Measurements from ENCODE around the gene FBXL16. TPM values are rescaled to one million over a fixed set of nuclear protein-coding genes. Genes with fewer than 3 reads are reported as not detected.
A peak's percentile ranks its signal among the peaks of the same experiment; 100 is the strongest.

The FBXL16 gene
- total RNA-seq, 1 donor from 2014 or later, result 3.0 TPM

- H3K9me3 Mint-ChIP-seq, result no peaks in the 10 kb centered on the region
- peaks cover 9% of the 10 kb centered on the region for H3K27me3 Mint-ChIP-seq (ENCODE audit: low read depth)
- no peak overlapping the region for H3K4me3 Mint-ChIP-seq
- no peak for TF ChIP-seq CTCF (conservative IDR thresholded peaks at IDR 0.05)
- H3K4me1 Mint-ChIP-seq, result peaks cover 8% of the 10 kb centered on the region
- DNase-seq (ENCODE audit: low read depth, low spot score), result no peak
- no peaks in the 10 kb centered on the region for H3K36me3 Mint-ChIP-seq (ENCODE audit: low read depth)
- no peak overlapping the region for H3K27ac Mint-ChIP-seq (ENCODE audit: unreplicated experiment)
Measured at GRCh38 chr16:671353-672131, 34.1 kb downstream of the FBXL16 start.

- no peak for DNase-seq (ENCODE audit: low read depth, low spot score)
- Mint-ChIP-seq H3K4me3 (peak overlapping the region; percentile 84), H3K36me3 (ENCODE audit: low read depth) (no peaks in the 10 kb centered on the region), H3K4me1 (peaks cover 8% of the 10 kb centered on the region), H3K27me3 (ENCODE audit: low read depth) (peaks cover 8% of the 10 kb centered on the region), H3K27ac (ENCODE audit: unreplicated experiment) (no peak overlapping the region), H3K9me3 (no peaks in the 10 kb centered on the region)
- TF ChIP-seq CTCF (conservative IDR thresholded peaks at IDR 0.05), result no peak
Measured at GRCh38 chr16:670485-671352, 34.9 kb downstream of the FBXL16 start.

GRCh38 chr16:669666-670065 is 35.9 kb downstream of the FBXL16 start:
- no peaks in the 10 kb centered on the region for H3K36me3 Mint-ChIP-seq (ENCODE audit: low read depth)
- no peak for DNase-seq (ENCODE audit: low read depth, low spot score)
- no peaks in the 10 kb centered on the region for H3K9me3 Mint-ChIP-seq
- H3K4me3 Mint-ChIP-seq, result peak overlapping the region; percentile 84
- TF ChIP-seq CTCF (conservative IDR thresholded peaks at IDR 0.05), result no peak
- H3K27me3 Mint-ChIP-seq (ENCODE audit: low read depth), result peaks cover under 1% of the 10 kb centered on the region
- H3K27ac Mint-ChIP-seq (ENCODE audit: unreplicated experiment), result no peak overlapping the region
- peaks cover 4% of the 10 kb centered on the region for H3K4me1 Mint-ChIP-seq

GRCh38 chr16:668519-669171 is 37.0 kb downstream of the FBXL16 start:
- Mint-ChIP-seq H3K4me1 (peaks cover 4% of the 10 kb centered on the region), H3K27me3 (ENCODE audit: low read depth) (no peaks in the 10 kb centered on the region), H3K4me3 (peak overlapping the region; percentile 84)

More at GRCh38 chr16:668519-669171, 37.0 kb downstream of the FBXL16 start:
- no peak for TF ChIP-seq CTCF (conservative IDR thresholded peaks at IDR 0.05)
- Mint-ChIP-seq H3K9me3 (no peaks in the 10 kb centered on the region), H3K36me3 (ENCODE audit: low read depth) (no peaks in the 10 kb centered on the region), H3K27ac (ENCODE audit: unreplicated experiment) (no peak overlapping the region)
- no peak for DNase-seq (ENCODE audit: low read depth, low spot score)

All from neural crest cell (in vitro differentiated cells).